ENCODE measurements around the gene ERC1. TPM values are rescaled to one million over a fixed set of nuclear protein-coding genes. Genes with fewer than 3 reads are reported as not detected.

Gene ERC1
- total and polyA plus RNA-seq, 7 donors: 4.0 to 35.6 (median 29.4) TPM

DNA sequence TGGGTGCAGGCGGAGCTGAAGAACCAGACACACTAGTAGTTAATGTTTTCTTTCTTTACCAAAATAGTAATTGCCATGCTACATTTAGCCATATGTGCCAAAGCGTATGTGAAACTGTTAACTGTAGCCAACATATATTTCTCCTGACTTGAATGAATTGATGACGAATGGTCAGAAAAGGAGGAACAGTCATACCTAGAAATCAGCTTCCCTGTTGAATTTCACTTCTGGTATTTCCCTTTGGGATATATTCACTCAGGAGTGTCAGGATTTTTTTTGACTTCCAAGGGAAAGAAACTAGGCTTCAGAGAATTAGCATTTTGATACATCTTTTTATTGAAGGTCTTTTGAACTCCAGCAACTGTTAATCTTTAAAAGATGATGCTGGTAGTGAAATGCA lies 87.0 kb downstream of the ERC1 start:
- no peak for DNase-seq
- Histone ChIP-seq H3K4me3 (no peak overlapping the region), H3K36me3 (ENCODE audit: insufficient read depth in 1 of 2, low read depth in 1 of 2) (no peaks in the 10 kb centered on the region), H3K4me1 (peaks cover 12% of the 10 kb centered on the region), H3K9me3 (no peaks in the 10 kb centered on the region), H3K27ac (no peak overlapping the region), H3K27me3 (ENCODE audit: insufficient read depth in 3 of 3, low read length in 2 of 3) (no peaks in the 10 kb centered on the region)
- TF ChIP-seq, protein P1, sequence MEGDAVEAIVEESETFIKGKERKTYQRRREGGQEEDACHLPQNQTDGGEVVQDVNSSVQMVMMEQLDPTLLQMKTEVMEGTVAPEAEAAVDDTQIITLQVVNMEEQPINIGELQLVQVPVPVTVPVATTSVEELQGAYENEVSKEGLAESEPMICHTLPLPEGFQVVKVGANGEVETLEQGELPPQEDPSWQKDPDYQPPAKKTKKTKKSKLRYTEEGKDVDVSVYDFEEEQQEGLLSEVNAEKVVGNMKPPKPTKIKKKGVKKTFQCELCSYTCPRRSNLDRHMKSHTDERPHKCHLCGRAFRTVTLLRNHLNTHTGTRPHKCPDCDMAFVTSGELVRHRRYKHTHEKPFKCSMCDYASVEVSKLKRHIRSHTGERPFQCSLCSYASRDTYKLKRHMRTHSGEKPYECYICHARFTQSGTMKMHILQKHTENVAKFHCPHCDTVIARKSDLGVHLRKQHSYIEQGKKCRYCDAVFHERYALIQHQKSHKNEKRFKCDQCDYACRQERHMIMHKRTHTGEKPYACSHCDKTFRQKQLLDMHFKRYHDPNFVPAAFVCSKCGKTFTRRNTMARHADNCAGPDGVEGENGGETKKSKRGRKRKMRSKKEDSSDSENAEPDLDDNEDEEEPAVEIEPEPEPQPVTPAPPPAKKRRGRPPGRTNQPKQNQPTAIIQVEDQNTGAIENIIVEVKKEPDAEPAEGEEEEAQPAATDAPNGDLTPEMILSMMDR (IDR thresholded peaks at IDR 0.05): no peak
- ATAC-seq: no peak
- intact Hi-C loops (cut with DNase I): no loop called here
- 82 to 91% (median 85%) methylated on average over 3 of the region's 3 CpGs for WGBS, 3 donors

GRCh38 chr12:1080520-1081223 lies 89.6 kb downstream of the ERC1 start:
- Histone ChIP-seq H3K4me1 (peaks cover 25% of the 10 kb centered on the region), H3K27ac (no peak overlapping the region), H3K27me3 (ENCODE audit: insufficient read depth in 3 of 3, low read length in 2 of 3) (no peaks in the 10 kb centered on the region), H3K4me3 (no peak overlapping the region), H3K9me3 (no peaks in the 10 kb centered on the region), H3K36me3 (ENCODE audit: insufficient read depth in 1 of 2, low read depth in 1 of 2) (no peaks in the 10 kb centered on the region)
- WGBS, 3 donors: 92 to 95% (median 94%) methylated on average over 11 of the region's 11 CpGs
- TF ChIP-seq, protein P1 (IDR thresholded peaks at IDR 0.05): no peak
- intact Hi-C loops (cut with DNase I): no loop called here
- DNase-seq (no peak), ATAC-seq (no peak)

- ATAC-seq (peak in 1 of 4 donors; percentile 46), DNase-seq (no peak)
- Histone ChIP-seq H3K27me3 (ENCODE audit: insufficient read depth in 3 of 3, low read length in 2 of 3) (no peaks in the 10 kb centered on the region), H3K4me1 (peaks cover 14% of the 10 kb centered on the region), H3K9me3 (no peaks in the 10 kb centered on the region), H3K27ac (peak overlapping the region; percentile 44), H3K36me3 (ENCODE audit: insufficient read depth in 1 of 2, low read depth in 1 of 2) (no peaks in the 10 kb centered on the region), H3K4me3 (peak overlapping the region; percentile 9)
- TF ChIP-seq, protein P1 (IDR thresholded peaks at IDR 0.05): no peak
- intact Hi-C loops (cut with DNase I): no loop called here
- 46 to 60% (median 58%) methylated on average over 12 of the region's 12 CpGs for WGBS, 3 donors
These were observed 92.3 kb downstream of the ERC1 start for GRCh38 chr12:1083151-1083888.

GRCh38 chr12:1083889-1084262 lies 92.9 kb downstream of the ERC1 start:
- ATAC-seq: peak in 1 of 4 donors; percentile 41
- WGBS, 3 donors: 47 to 55% (median 51%) methylated on average over 3 of the region's 3 CpGs
- H3K4me3 ChIP-seq: peak overlapping the region; percentile 9
- H3K9me3 ChIP-seq: no peaks in the 10 kb centered on the region
- H3K4me1 ChIP-seq: peaks cover 14% of the 10 kb centered on the region
- intact Hi-C loops (cut with DNase I): no loop called here
- no peaks in the 10 kb centered on the region for H3K27me3 ChIP-seq (ENCODE audit: insufficient read depth in 3 of 3, low read length in 2 of 3)
- DNase-seq: no peak
- no peaks in the 10 kb centered on the region for H3K36me3 ChIP-seq (ENCODE audit: insufficient read depth in 1 of 2, low read depth in 1 of 2)
- TF ChIP-seq, protein P1 (IDR thresholded peaks at IDR 0.05): no peak
- peak overlapping the region; percentile 44 for H3K27ac ChIP-seq
